ENCODE results near the gene RNF138.
"Not testable (repeated sequence)": the region's sequence is repeated elsewhere in the genome, so short reads cannot be mapped to it uniquely, and the experiment has no call there.

The RNF138 gene, protein sequence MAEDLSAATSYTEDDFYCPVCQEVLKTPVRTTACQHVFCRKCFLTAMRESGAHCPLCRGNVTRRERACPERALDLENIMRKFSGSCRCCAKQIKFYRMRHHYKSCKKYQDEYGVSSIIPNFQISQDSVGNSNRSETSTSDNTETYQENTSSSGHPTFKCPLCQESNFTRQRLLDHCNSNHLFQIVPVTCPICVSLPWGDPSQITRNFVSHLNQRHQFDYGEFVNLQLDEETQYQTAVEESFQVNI

DNA sequence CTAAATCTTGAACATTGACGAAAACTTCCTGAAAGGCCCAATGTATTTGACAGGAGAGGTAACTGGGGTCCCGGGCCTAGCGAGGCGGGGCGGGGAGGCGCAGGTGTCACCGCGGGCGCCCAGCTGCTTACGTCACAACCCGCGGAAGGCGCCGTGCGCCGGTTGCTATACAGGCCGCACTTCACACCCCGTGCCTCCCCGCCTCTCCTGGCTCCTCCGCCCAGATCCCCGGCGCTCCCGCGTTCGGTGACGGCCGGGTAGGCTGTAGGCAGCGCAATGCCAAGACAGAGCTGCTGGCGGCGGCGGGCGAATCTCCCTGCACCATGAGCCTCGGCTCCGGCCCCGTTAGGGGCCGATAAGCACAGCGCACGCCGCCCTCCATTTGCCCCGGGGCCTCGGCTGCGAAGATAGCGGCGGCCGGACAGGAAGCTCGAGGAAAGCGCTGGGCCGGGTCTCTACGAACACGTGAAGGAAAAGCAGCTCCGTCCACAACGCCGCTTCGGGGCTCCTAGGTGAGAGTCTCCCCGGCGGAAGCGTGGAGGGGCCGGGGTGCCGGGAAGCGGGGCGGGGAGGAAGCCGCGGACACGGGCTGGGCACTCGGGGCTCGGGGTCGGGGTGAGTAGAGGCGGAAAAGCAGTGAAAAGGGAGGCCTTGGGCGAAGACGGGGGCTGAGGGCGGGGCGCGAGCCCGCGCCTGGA, at the start of gene RNF138:
Gene RNF138 (plus strand): TSS at position 151 of the 698 bp plus-strand sequence. CDS start 903 bp downstream, outside the sequence.
- peak; percentile 72 for DNase-seq (ENCODE audit: low read depth, low spot score)

DNA sequence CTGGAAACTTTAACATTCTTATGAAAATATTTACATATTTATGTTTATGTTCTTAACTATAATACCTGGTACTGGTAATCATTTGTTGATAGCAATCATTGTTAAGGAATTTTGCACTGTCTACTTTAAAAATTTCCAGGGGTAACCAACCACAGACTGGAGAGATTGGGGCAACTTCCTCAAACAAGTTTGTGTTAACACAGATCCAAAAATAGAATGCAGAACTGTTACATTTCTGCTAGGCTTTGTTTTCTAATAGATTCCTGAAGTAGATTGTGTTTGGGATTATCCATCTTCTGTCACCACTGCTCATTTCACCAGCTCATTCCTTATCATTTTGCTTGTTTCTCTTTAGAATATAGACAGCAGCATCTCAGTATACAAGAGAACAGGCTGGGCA, 49.3 kb upstream of the RNF138 start:
- no peak for DNase-seq (ENCODE audit: low read depth, low spot score)

DNA sequence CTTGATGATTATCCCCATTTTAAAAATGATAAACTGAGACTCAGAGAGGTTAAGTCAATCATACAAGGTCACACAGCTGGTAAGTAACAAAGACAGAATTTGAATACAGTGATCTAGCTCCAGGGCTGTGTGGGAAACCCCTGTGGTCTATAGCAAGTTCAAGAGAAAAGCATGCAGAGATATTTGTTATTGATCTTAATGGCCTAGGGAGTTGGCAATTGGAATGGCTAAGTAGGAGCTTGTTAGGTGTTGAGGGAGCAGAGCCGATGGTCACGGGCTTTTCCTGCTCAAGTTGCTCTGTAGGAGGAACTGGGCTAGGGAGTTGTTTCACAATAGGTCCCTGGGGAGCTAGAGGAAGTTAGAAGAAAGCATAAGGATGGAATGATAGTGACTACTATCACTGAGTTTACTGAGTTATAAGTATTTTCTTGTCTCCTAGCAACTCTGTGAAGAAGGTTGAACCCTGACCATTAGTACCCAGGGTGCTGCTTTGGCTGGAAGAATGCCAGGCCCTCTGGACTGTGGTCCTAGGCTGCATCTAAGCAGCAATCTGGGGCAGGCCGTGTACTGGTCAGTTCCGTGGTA, 43.1 kb upstream of the RNF138 start:
- DNase-seq (ENCODE audit: low read depth, low spot score) = no peak

DNA sequence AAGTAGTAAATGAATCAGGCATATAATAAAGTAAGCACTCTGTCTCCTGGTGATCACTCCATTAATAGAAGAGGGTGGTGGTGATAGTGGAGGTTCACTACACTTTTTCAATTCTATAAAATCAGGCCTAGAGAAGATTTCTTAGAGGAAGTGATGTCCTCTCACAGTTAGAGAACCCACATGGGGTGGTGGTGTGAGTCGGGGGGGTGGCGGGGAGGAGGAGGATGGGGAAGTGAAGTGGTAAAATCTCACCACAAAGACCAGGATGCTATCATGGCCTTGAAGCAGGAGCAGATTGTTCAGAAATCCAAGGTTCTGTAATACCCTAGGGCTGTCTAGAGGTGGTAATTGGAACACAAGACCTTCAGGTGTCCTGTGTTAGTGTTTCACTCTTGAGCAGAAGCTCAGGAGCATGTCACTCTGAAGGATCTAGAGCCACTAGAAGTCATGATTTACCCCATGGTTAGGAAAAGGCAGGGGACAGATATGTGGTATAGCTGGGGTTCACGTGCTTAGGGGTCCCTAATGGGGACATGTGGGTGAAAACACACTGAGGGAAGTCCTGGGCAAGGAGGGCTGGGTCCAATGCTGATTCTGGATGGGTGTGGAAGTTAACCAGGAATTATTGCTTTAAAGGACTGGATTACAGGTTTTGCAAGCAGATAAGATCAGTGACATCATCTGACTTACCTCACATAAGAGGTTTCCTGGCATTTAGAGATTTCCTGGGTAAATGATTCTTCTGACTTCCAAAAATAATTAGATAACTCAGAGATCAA, 42.1 kb upstream of the RNF138 start:
- no peak for DNase-seq (ENCODE audit: low read depth, low spot score)

DNA sequence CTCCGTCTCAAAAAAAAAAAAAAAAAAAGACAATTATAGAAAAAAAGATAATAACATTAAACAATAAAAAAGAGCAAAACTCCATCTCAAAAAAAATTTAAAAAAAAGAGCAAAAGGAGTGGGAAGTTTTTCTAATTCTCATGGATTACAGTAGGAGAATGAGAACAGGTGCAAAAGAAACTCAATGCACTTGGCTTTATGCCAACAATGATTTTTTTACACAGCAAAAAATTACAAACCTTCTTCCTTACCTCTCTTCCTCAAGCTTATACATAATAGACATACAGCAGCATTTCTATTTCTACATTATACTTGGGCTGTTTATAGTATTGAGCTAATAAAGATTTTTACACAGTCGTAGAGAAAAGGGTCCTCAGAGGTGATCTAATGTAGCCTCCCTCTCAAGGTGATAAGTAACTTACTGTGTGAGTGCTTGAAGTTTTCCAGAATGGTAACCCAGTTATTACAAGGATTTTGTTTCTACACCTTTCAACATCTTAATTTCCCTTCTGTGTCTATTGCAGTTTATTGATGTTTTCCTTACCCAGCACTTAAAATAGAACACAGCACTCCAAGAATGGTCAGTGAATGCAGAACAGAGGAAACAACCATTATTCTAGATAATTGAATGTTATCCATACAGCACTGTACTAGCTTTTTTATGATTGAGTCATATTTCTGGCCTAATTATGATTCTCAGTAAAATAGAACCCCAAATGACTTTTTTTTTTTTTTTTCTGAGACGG, 34.9 kb upstream of the RNF138 start:
- no peak for DNase-seq (ENCODE audit: low read depth, low spot score)

DNA sequence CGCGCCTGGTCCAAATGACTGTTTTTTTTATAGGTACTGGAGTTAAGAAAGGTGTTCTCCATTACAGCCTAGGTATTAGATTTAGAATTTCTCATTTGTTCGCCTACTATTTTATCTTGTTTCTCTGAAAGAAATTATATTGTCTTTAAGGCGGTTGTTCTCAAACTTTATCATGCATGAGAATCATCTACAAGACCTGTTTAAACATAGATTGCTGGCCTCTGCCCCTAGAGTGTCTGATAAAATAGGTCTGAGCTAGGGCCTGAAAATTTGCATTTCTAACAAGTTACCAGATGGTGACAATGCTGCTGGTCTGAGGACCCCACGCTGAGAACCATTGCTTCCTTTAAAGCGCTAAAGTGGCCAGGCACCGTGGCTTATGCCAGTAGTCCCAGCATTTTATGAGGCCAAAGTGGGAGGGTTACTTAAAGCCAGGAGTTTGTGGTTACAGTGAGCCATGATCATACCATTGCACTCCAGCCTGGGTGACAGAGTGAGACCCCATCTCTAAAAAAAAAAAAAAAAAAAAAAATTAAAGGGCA, 34.0 kb upstream of the RNF138 start:
- no peak for DNase-seq (ENCODE audit: low read depth, low spot score)

DNA sequence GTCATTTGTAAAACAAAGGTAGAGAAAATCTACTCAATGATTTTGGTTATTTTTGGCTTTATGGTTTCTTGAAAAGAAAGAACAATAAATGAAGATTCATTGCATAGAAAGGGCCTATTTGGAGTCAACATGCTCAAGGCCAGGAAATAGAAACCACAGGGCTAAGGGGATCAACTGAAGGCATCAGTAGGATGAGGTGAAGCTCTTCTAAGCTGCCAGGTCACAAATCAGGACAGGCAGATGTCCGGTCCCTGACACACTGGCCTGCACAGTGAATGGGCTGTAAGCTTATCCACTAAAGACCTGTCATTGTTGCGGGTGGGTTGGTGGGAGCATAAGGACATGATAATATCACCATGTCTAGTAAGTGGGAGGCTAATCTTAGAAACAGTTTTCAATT, 31.6 kb upstream of the RNF138 start:
- no peak for DNase-seq (ENCODE audit: low read depth, low spot score)

DNA sequence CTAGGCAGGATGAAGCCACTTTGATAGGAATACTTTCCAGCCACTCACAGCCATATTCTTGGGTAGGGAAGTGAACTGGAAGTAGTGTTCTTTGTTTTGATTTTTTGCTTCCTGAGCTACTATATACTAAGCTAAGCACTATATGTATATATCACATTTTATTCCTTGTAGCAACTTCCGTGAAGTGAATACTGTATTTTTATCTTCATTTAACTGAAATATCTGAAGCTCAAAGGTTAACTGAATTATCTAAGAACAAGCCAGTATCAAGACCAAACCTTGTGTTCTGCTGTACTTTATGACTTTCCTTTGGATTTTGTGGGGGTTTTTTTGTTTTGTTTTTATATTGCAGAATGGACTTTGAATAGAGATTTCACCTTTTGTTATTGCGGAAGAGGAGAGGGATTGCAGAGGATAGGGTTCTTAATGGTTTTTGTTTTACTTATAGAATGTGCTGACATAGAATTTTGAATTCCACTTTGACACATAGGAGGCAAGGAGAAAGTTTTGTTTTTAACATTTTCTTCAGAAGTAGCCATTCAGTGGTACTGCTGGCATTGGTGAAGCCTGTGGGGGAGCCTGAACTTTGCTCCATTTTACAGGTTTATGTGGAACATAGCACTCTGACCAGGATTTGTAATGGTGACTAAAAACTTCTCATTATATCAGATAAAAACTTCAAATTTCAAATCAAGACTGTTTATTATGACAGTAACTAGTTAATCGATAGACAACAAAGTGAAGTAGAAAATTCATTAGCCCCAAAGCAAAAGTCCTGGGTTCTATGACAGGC, 24.1 kb upstream of the RNF138 start:
- no peak for DNase-seq (ENCODE audit: low read depth, low spot score)

DNA sequence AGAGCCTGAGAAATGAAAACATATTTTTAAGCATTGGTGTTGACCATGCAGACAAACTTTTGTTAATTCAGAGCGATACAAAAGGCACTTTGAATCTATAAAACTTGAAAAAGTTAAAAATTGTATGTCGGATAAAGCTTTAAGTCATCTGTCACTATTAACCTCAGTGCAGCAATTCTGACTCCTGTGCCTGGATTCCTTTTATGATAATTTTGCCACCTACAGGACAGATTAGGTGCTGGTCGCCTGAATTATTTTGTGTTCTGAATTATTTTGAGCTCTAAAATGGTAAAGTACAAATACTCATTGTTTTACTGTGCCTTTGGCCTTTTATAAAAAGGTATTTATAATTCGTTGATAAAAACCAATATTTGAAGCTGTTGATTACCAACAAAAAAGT, 19.4 kb upstream of the RNF138 start:
- DNase-seq (ENCODE audit: low read depth, low spot score) = no peak

DNA sequence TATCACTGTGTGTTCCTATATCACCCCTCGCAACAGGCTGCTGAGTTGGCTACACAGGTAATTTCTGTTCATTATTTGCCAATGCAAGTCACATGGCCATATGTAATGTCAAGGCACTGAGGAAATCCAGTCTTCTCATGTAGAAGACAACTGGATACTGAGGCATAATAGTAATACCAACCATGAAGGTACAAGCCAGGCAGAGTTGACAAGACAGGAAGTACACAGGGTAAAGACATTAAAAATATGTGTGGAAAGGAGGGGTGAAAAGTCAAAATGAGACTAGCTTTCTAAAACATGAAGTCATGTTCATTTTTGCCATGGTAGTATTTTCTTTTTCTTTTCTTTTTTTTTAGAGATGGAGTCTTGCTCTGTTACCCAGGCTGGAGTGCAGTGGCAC, 17.5 kb upstream of the RNF138 start:
- no peak for DNase-seq (ENCODE audit: low read depth, low spot score)

DNA sequence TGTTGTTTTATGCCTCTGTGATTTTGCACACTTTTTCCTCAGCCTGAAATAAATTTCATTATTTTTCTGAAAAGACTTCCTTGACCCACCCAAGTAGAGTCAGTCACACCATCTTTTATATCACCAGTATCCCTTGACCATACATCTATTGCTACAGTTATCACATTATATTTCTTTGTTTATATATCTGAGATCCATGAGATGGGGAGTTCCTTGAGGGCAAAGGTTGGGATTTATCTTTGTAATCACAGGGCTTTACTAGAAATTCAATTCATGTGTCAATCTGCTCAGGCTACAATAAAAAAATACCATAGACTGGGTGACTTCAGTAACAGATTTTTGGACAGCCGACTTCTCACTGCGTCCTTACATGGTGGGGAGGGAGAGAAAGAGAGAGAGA, 12.8 kb upstream of the RNF138 start:
- DNase-seq (ENCODE audit: low read depth, low spot score) = no peak

DNA sequence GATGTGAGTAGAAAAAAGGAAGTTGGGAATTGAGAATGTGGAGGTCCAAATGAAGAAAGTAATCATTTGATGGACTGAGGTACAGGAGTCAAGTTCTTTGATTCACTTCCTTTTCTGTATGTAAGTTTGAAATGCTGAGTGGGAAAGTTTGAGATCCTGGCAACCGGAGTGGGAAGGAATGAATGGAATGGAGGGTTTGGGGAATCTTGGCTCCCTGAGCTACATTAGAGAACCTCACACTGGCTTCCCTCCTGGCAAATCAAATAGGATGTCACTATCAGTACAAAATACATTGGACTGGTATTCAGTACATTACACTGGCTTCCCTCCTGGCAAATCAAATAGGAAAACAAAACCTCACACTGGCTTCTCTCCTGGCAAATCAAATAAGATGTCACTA, 9.8 kb upstream of the RNF138 start:
- no peak for DNase-seq (ENCODE audit: low read depth, low spot score)

DNA sequence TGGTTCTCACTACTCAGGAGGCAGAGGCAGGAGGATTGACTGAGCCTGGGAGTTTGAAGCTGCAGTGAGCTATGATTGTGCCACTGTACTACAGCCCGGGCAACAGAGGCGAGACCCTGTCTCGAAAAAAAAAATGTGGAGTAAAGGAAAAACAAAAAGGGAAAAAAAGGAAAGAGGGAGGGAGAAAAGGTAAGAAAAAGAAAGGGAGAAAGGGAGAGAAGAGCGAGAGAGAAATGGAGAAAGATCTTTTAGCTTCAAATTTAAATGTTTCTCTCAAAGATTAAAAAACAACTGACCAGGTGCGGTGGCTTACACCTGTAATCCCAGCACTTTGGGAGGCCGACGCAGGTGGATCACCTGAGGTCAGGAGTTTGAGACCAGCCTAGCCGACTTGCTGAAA, 7.9 kb upstream of the RNF138 start:
- DNase-seq (ENCODE audit: low read depth, low spot score) = no peak

DNA sequence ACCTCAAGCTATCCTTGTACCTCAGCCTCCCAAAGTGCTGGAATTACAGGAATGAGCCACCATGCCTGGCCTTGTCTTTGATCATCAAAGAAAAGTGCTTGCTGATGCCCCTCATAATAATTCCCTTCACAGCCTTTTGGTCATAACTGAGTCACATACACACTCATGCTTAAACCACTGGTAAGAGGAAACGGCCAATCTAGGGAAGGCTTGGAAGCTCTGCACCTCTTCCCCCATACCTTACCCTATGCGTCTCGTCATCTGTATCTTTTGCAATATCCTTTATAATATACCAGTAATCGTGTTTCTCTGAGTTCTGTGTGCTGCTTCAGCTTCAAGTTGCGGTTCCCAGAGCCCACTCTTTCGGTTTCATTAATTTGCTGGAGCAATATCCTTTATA, 4.8 kb upstream of the RNF138 start:
- no peak for DNase-seq (ENCODE audit: low read depth, low spot score)

DNA sequence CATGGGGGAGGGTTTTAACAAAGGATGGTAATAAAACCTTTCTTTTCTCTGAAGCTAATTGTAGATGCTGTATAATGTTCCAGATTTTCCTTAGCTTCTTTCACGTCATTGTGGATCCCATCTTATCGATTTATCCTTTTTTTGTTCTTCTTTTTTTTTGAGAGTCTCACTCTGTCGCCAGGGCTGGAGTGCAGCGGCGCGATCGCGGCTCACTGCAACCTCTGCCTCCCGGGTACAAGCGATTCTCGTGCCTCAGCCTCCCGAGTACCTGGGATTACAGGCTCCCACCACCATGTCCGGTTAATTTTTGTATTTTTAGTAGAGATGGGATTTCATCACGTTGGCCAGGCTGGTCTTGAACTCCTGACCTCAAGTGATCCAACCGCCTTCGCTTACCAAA, 843 bp upstream of the RNF138 start:
- DNase-seq (ENCODE audit: low read depth, low spot score) = not testable (repeated sequence)

DNA sequence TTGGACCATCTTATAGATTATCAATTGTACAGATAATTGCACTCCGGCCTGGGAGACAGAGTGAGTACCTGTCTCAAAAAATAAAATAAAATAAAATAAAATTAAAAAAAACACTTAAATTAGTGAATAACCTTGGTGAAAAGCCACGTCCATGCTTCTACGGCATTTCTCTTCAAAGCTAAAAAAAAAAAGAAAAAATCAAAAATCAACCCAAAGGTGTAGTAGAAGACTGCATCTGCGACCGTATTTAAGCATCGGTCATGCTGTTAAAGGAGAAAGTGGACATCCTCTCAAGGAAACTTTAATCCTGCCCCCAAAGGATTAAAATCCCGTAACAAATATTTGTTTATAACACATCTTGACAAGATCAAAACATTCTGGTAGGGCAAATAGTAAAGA, 350 bp upstream of the RNF138 start:
- no peak for DNase-seq (ENCODE audit: low read depth, low spot score)

DNA sequence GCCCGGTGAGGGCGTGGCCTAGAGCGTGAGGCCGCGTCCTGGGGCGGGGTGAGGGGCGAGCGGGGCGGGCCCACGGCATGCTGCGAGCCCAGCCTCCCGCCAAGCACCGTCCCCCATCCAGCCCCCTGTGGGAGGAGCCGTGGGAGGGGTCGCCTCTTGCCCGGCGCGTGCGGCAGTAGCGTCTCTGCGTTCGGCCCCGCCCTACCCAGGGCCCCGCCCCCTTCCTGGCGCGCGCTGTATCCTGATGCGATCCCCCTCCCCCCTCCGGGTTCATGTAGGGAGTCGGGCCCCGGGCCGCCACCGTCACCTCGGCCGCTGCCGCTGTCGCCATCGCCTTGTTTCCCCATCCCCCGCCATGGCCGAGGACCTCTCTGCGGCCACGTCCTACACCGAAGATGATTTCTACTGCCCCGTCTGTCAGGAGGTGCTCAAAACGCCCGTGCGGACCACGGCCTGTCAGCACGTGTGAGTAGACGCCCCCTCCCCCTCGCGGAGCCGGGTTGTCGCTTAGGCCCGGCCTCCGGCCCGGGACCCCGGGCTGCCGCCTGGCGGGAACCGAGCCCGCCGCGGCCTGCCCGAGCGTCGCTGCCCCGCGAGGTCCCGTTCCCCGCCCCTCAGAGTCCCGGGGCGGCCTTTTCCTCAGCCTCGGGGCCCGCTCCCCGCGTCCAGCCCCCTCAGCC, 888 bp downstream of the RNF138 start:
- DNase-seq (ENCODE audit: low read depth, low spot score) = peak; percentile 100

DNA sequence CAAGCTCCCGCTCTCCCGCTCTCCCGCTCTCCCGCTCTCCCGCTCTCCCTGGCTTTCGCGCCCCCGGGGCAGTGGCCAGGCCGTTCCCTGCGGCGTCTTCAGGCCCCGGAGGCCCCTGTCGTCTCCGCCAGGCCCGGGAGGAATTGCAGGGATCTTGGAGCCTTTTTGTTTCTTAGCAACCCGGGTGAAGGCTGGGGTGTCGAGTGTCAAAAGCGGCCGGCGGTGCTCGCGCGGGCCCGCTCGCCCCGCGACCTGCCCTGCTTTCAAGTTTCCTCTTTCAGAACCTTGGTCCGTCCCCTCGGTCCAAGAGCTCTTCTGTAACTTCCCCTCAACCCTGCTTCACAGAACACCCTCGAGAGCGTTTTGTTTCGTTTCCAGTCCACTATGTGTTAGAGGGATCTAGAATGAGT, 1.4 kb downstream of the RNF138 start:
- DNase-seq (ENCODE audit: low read depth, low spot score) = no peak

DNA sequence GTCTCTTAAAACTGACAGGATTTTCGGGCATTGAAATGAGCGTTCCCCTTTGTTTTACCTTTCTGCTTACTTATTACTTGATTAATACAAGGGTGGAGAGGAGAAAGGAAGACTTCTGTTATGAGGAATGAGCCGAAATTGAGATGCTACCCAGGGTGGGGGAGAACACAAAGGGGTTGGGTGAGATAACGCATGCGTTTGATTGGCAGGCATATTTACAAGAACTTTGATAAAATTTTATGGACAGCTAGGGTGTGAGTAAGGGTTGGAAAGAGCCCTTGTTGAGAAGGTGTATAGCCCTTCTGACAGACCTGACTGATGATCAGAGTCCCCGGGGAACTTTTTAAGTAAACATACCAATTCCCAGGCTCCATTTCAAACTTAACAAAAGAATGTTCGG, 1.8 kb downstream of the RNF138 start:
- no peak for DNase-seq (ENCODE audit: low read depth, low spot score)
